KOPT-K1 (cell line): ENCODE results near the gene CEP41.

Experiments used
- H3K27ac ChIP-seq: fragments of 200-600 bp; sonication (generic); 2 replicates; pipeline ENCODE4 v1.5.1; 2016; ENCODE audit warnings: antibody characterized with exemption, mild to moderate bottlenecking, low read depth, low read length; ENCODE audit not compliant: poor library complexity, severe bottlenecking
- H3K36me3 ChIP-seq: fragments of 200-600 bp; sonication (generic); 2 replicates; pipeline ENCODE4 v1.5.1; 2017; ENCODE audit warnings: antibody characterized with exemption, mild to moderate bottlenecking, low read length, moderate library complexity; ENCODE audit not compliant: insufficient read depth
- H3K9me3 ChIP-seq: fragments of 200-600 bp; sonication (generic); 2 replicates; pipeline ENCODE4 v1.5.1; 2017; ENCODE audit warnings: antibody characterized with exemption, low read length, mild to moderate bottlenecking; ENCODE audit not compliant: insufficient read depth, poor library complexity, severe bottlenecking

CEP41 gene

GRCh38 chr7:130393841-130394411 lies 46.9 kb downstream of the CEP41 start:
- Histone ChIP-seq H3K36me3 (peaks cover 19% of the 10 kb centered on the region; the same call in 1 of the 2 replicates), H3K9me3 (no peaks in the 10 kb centered on the region), H3K27ac (peak overlapping the region; percentile 55)

- Histone ChIP-seq H3K27ac (no peak overlapping the region), H3K9me3 (no peaks in the 10 kb centered on the region), H3K36me3 (peaks cover 11% of the 10 kb centered on the region; the same call in 1 of the 2 replicates)
Measured at GRCh38 chr7:130393101-130393561, 47.7 kb downstream of the CEP41 start.

- no peaks in the 10 kb centered on the region for H3K9me3 ChIP-seq
- H3K36me3 ChIP-seq: no peaks in the 10 kb centered on the region
- no peak overlapping the region for H3K27ac ChIP-seq
Measured at GRCh38 chr7:130390486-130390885, 50.3 kb downstream of the CEP41 start.

- no peaks in the 10 kb centered on the region for H3K36me3 ChIP-seq
- no peak overlapping the region for H3K27ac ChIP-seq
- no peaks in the 10 kb centered on the region for H3K9me3 ChIP-seq
Measured at GRCh38 chr7:130388671-130389070, 52.1 kb downstream of the CEP41 start.

GRCh38 chr7:130387628-130388403 lies 53.0 kb downstream of the CEP41 start:
- H3K27ac ChIP-seq: no peak overlapping the region
- no peaks in the 10 kb centered on the region for H3K9me3 ChIP-seq
- H3K36me3 ChIP-seq: no peaks in the 10 kb centered on the region

GRCh38 chr7:130387306-130387627 lies 53.5 kb downstream of the CEP41 start:
- Histone ChIP-seq H3K9me3 (no peaks in the 10 kb centered on the region), H3K27ac (no peak overlapping the region), H3K36me3 (no peaks in the 10 kb centered on the region)

- Histone ChIP-seq H3K36me3 (no peaks in the 10 kb centered on the region), H3K9me3 (no peaks in the 10 kb centered on the region), H3K27ac (no peak overlapping the region)
Measured at GRCh38 chr7:130386876-130387275, 53.9 kb downstream of the CEP41 start.

- Histone ChIP-seq H3K36me3 (no peaks in the 10 kb centered on the region), H3K27ac (no peak overlapping the region), H3K9me3 (no peaks in the 10 kb centered on the region)
Measured at GRCh38 chr7:130385600-130386066, 55.2 kb downstream of the CEP41 start.

GRCh38 chr7:130384841-130385599 lies 55.8 kb downstream of the CEP41 start:
- H3K27ac ChIP-seq: no peak overlapping the region

GRCh38 chr7:130384371-130384801 lies 56.4 kb downstream of the CEP41 start:
- H3K27ac ChIP-seq: no peak overlapping the region
- H3K9me3 ChIP-seq: no peaks in the 10 kb centered on the region

More at GRCh38 chr7:130384841-130385599, 55.8 kb downstream of the CEP41 start:
- Histone ChIP-seq H3K9me3 (no peaks in the 10 kb centered on the region), H3K36me3 (no peaks in the 10 kb centered on the region)

GRCh38 chr7:130383187-130383980 lies 57.4 kb downstream of the CEP41 start:
- no peaks in the 10 kb centered on the region for H3K36me3 ChIP-seq
- no peak overlapping the region for H3K27ac ChIP-seq
- no peaks in the 10 kb centered on the region for H3K9me3 ChIP-seq

More at GRCh38 chr7:130384371-130384801, 56.4 kb downstream of the CEP41 start:
- H3K36me3 ChIP-seq: no peaks in the 10 kb centered on the region

- H3K36me3 ChIP-seq: no peaks in the 10 kb centered on the region
- H3K9me3 ChIP-seq: peaks cover 10% of the 10 kb centered on the region
- H3K27ac ChIP-seq: no peak overlapping the region
Measured at GRCh38 chr7:130381468-130382312, 59.1 kb downstream of the CEP41 start.

GRCh38 chr7:130380861-130381455 lies 59.9 kb downstream of the CEP41 start:
- Histone ChIP-seq H3K27ac (no peak overlapping the region), H3K9me3 (peaks cover 17% of the 10 kb centered on the region), H3K36me3 (no peaks in the 10 kb centered on the region)
